T-helper 9 cell (primary cell): Measurements from ENCODE around the gene KIFC1.
"Not testable (repeated sequence)": the region's sequence is repeated elsewhere in the genome, so short reads cannot be mapped to it uniquely, and the experiment has no call there.

Source experiments
- DNase-seq: peaks from one replicate; pipeline ENCODE4 v3.0.0-alpha.2; 2020
- total RNA-seq, 2 donors: gene quantifications; one replicate each; lab custom pipeline; 2026; lab: John Stamatoyannopoulos, UW

The KIFC1 gene
- 0.42 to 1.4 reads per million in 2 donors for total RNA-seq

- DNase-seq = peak; percentile 99
Measured at GRCh38 chr6:33391278-33391921, at the start of gene KIFC1. TSS of gene KIFC1 (plus strand) at chr6:33391823. CDS start at chr6:33391986, 163 bp downstream.

DNA sequence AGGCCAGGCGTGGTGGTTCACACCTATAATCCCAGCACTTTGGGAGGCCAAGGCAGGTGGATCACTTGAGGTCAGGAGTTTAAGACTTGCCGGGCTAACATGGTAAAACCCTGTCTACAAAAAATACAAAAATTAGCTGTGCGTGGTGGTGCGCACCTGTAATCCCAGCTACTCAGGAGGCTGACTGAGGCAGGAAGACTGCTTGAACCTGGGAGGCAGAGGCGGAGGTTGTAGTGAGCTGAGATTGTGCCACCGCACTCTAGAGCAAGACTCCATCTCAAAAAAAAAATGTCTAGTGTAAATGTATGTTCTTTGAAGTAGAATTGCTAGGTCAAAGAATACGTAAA is 48.0 kb upstream of the KIFC1 start:
- not testable (repeated sequence) for DNase-seq

GRCh38 chr6:33343953-33344611 is 47.5 kb upstream of the KIFC1 start:
- DNase-seq = peak; percentile 50

GRCh38 chr6:33344701-33345697 is 46.6 kb upstream of the KIFC1 start:
- DNase-seq = peak; percentile 53

DNA sequence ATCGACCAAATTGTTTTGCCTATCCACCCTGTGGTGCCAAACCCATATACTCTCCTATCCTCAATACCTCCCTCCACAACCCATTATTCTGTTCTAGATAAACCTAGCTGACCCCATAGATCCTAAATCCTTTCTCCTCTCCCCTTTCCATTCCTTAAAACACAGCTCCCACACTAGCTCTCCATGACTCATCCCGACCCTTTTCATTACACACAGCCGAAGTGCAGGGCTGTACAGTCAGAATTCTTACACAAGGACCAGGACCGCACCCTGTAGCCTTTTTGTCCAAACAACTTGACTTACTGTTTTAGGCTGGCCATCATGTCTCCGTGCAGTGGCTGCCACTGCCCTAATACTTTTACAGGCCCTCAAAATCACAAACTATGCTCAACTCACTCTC is 44.7 kb upstream of the KIFC1 start:
- DNase-seq = not testable (repeated sequence)

- no peak for DNase-seq
Measured at GRCh38 chr6:33347816-33348215, 43.8 kb upstream of the KIFC1 start.

DNA sequence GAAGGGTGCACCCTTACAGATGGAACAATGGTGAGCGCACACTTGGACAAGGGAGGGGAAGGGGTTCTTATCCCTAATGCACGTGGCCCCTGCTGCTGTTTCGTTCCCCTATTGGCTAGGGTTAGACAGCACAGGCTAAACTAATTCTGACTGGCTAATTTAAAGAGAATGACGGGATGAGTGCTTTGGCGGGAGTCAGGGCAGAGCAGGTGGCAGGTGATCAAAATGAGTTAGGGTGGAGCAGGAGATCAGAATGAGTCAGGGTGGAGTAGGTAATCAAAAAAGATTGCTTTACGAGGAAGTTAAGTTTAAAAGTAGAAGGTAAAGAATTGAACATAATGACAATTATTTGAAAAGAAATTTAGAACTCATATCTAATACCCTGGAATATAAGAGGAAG is 35.8 kb upstream of the KIFC1 start:
- DNase-seq = not testable (repeated sequence)

DNA sequence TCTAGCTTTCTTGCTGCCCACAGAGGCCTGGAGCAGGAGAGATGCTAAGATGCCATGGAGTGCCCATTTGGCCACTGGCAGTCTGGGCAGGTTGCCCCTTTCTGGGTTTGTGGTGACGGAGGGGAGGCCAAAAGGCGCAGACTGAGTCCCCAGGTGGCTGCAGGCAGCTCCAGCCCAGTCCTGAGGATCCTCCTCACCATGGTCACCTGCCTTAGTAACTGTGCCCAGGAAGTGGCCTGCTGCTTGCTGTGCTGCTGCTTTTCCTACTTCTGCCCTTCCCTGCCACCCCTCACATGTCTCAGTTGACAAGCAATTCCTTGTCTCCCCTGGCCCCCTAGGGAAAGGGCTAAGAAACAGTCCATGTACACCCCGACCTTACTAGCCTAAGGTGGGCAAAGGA is 35.3 kb upstream of the KIFC1 start:
- no peak for DNase-seq

- DNase-seq = not testable (repeated sequence)
Measured at GRCh38 chr6:33357160-33357871, 34.3 kb upstream of the KIFC1 start.

DNA sequence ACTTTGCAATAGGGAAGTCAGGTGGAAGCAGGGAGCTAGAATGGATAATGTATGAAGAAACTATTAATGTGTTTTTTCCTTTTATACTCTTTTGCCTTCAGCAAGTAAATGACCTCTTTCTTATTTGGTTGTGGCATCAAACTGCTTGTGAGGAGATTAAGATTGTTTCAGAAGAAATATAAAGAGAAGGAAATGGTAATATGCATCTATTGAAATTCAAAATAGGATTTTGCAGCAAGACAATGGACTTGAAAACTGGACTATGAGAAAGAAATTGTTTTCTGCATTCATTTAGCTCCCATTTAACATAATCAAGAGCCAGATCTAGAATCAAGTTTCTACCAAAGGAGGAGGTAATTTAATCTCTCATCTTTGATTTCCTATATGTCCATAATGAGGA is 32.3 kb upstream of the KIFC1 start:
- no peak for DNase-seq

DNA sequence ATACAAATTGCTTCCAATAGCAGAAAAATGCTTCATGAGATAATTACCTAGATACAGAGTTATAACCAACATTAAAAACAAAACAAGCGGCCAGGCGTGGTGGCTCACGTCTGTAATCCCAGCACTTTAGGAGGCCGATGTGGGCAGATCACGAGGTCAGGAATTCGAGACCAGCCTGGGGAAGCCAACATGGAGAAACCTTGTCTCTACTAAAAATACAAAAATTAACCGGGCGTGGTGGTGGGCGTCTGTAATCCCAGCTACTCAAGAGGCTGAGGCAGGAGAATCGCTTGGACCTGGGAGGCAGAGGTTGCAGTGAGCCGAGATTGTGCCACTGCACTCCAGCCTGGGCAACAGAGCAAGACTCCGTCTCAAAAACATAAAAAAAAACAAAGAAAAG is 28.1 kb upstream of the KIFC1 start:
- DNase-seq = not testable (repeated sequence)

DNA sequence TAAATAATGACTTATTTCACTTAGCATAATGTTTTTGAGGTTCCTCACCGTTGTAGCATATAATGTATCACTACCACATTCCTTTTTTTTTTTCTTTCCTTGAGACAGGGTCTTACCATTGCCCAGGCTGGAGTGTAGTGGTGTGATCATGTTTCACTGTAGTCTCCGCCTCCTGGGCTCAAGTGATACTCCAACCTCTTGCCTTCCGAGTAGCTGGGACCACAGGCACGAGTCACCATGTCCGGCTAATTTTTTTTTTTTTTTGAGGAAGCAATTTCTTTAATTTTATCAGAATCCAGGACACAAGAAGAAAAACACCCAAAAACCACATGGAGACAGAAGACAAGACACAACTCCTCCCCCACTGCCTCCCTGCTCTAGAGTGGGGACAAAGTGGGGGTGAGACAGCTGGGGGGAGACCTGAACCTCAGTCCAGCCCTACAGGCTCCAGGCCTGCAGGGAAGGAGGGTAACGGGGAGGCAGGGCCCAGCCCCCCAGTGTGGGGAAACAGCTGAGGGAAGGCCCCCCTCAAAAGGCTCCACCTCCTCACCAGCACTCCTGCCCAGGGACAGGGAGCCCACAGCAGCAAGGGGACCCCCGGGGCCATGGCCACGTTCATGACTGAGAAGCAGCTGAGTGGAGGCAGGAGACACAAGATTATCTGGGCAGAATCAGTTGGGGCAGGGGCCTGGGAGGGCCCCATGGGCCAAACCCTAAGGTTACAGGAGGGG is 27.0 kb upstream of the KIFC1 start:
- not testable (repeated sequence) for DNase-seq

DNA sequence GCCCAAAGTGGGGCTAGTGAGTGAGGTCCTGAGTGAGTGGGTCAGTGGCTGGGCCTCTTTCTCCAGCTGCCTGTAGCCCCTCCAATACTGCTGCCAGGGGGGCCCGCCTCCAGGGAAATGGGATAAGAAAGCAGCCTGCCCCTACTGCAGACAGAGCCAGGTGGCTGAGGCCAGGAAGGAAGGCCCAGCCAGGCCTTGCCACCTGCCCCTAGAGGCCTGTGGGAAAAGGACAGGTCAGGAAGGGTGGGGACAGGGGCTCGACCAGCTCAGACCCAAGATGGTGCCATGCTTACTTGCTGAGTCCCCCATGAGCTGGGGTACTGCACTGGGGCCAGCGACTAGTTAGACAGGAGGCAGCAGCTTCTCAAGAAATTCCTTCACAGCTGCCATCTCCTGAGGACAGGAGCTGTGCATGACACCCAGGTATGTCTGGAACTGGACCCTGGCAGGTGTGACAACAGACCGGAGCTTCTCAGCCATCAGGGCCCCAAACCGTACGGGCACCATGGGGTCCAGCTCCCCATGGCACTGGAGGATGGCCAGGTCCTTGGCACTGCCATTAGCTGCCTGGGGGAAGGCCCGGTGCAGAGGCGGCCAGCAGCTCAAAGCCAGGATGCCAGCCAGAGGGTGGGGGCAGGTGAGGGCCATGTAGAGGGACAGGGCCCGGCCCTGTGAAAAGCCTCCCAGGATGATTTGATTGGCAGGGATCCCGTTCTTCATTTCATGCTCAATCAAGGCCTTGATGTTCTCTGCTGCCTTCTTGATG is 26.2 kb upstream of the KIFC1 start:
- not testable (repeated sequence) for DNase-seq

DNA sequence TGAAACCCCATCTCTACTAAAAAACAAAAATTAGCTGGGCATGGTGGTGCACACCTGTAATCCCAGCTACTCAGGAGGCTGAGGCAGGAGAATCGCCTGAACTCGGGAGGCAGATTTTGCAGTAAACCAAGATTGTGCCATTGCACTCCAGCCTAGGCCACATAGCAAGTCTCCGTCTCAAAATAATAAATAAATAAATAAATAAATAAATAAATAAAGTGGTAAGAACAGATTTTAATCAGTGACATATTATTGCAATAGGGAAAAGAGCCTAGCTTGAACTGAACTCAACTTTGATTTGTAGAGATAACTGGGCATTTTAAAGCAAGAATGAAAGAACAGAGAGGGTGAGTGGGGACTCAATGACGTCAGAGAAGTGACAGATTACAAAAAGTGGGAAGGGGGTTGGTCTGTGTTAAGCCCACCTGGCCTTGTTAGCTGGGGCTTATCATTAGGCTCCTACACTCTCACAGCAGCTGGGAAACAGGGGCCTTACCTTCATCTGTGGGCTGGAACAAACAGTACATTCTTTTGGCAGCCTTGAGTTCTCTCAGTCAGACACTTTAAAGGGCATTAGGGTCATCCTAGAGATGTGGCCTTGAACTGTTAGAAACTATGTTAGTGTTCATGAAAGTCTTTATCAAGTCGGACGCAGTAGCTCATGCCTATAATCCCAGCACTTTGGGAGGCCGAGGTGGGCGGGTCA is 24.5 kb upstream of the KIFC1 start:
- no peak for DNase-seq

- DNase-seq = not testable (repeated sequence)
Measured at GRCh38 chr6:33367715-33368025, 24.0 kb upstream of the KIFC1 start.

GRCh38 chr6:33371901-33372300 is 19.7 kb upstream of the KIFC1 start:
- not testable (repeated sequence) for DNase-seq

DNA sequence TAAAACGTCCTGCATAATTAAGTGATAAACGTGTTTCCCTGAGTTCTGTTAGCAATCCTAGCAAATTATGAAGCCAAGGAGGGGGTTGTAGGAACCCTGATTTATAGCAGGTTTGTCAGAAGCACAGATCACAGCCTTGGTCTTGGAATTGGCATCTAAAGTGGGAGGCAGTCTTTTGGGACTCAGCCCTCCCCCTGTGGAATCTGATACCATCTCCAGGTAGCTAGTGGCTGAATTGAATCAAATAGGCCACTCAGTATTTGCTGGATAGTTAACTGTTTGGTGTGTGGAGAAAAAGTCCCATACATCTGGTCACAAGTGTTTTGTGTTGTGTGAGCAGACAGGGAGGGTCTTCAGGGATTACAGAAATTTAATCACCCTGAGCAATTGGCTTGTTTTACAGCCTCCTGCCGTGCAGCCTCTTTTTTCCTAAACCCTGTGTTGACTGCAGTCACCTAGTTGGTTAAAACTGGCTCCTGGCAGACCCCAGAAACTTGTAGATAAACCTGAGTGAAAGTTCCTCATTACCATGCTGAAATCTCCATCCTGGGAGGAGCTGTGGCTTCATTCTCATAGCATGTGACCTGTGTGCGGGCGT is 19.0 kb upstream of the KIFC1 start:
- no peak for DNase-seq

- DNase-seq = no peak
Measured at GRCh38 chr6:33373960-33374910, 17.4 kb upstream of the KIFC1 start.

DNA sequence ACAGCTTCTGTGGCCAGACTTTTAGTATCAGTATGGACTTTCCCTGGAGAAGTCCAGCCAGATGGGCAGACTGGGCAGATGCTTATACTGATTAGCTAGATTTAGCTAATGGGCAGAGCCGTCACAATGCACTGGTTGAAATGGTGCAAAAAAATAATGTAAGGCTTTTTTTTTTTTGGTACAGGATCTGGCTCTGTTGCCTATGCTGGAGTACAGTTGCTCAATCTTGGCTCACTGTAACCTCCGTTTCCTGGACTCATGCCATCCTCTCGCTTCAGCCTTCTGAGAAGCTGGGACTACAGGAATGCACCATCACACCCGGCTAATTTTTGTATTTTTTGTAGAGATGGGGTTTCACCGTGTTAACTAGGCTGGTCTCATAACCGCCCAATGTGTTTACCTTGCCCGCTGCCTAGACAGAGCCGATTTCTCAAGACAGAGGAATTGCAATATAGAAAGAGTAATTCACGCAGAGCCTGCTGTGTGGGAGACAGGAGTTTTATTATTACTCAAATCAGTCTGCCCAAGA is 16.4 kb upstream of the KIFC1 start:
- no peak for DNase-seq
